ENCODE results near the gene ARHGAP26.
A peak's percentile ranks its signal among the peaks of the same experiment; 100 is the strongest.

Gene ARHGAP26

DNA sequence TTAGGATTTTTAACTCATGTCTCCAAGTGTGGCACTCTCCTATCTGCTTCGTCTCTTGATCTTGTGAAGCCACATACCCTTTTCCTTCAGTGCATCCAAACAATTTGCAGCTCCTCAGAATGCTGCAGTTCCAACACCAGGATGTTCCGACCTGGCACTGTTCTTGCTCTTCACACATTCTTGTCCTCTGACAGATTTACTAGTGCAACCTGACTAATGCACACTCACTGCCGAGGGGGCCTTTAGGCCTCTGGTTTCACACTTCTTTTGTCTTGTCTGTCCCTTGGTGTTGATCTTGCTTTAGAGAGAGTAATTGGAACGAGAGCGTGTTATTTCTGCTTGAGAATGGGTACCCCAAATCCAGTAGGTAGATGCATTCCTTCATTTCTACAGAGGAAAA, 15.0 kb downstream of the ARHGAP26 start:
- DNase-seq (ENCODE audit: low spot score): no peak

DNA sequence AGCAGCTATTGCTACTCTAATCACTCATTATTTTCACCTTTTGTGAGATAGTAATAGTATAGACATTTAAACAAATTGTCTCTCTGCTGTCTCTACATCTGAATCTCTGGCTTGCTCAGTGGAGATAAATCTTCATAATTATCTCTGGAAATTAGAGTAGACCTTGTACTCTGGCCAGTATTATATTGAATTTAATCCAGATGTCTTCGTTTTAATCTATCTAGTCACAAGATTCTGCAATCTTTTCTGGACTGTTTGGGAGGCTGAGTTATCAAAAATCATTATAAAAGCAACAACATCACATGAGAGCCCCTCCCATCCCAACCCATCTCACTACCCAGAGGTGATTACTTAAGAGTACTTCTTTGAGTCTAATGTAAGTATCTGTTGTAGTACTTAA, 19.0 kb downstream of the ARHGAP26 start:
- no peak for DNase-seq (ENCODE audit: low spot score)

DNA sequence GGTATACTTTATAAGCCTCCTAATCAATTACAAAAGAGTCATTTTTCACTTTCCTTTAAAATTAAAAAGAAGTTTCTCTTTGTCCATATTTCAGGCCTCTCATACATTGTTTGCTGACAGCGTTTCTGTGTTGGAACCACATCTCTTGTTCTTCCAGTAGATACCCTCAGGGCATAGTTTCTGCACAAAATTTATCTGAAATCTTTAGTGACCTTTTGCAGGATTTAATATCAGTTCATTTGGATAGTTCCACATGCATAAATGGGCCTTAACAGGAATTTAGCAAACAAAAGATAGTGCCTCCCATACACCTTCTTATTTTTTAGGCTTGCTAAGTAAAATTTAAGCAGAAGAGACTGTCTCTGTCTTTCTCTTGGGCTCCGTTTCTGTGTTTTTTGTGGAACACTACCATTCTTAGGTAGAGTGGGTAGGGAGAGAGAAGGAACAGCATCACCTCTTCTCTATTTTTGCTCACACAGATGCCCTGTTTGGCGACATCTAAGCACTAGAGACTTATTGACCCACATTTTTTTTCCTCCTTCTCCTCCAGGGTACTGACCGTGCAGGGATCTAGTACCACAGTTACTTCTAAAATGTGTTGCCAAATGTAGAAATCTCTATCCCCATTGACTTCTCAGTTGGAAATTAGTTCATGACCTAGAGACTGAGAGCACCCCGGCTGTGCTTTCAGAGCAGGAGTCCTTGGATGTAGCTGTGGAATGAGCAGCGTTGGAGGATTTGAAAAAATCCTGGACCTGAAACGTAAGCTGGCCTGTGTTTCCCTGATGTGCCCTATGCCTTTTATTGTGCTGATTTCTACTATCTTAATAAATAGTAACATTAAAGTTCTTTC, 22.1 kb downstream of the ARHGAP26 start:
- no peak for DNase-seq (ENCODE audit: low spot score)

DNA sequence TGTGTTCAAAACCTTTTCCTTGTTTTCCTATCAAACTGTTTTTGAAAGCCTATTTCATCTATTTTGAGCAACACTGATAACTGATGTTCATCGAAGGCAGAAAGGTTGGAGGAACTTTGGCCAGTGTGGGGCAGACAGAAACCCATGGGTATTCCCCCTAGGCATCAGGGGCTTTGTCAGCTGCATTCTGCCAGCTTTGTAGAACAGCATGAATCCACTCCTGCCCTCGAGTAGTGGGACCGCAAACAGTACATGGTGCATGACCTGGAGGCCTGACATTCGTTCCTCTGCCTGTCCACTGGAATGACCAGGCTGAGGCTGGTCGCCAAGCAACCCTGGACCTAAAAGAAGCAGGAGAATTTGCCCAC, 22.7 kb downstream of the ARHGAP26 start:
- no peak for DNase-seq (ENCODE audit: low spot score)

DNA sequence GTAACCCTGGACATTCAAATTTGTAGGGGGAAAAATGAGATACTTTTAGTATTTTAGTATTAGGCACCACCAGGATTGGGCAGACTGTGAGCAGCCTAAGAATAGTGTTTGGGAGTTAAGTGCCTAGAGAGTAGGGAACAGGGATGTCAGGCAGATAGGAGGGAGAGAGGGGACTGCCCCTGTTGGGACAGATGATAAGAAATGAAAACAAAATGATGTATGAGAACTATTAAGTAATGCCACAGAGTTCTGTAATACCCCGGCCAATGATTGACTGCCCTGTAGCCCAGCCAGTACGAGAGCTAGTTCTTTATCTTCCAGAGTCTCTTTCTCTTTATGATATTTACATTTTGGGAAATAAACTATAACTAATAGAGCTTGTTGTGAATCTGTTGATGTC, 24.4 kb downstream of the ARHGAP26 start:
- DNase-seq (ENCODE audit: low spot score): no peak

DNA sequence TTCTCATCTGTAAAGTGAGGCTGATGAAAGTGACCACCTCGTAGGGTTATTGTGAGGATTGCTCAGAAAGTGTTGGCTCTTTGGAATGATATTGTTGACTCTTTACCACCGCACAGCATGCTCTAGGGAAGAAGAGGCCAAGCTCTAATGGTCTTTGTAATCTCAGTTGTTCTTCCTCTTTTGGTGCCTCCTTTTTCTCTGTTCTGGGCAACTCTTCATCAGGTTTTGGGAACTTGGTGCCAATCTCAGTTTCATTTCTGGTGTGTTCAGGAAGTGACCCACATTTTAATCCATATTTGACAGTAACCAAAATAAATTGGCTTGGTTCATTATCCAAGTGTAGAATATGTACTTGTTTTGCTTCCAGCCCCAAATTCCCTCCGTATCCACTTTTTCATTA, 25.1 kb downstream of the ARHGAP26 start:
- DNase-seq (ENCODE audit: low spot score): no peak

DNA sequence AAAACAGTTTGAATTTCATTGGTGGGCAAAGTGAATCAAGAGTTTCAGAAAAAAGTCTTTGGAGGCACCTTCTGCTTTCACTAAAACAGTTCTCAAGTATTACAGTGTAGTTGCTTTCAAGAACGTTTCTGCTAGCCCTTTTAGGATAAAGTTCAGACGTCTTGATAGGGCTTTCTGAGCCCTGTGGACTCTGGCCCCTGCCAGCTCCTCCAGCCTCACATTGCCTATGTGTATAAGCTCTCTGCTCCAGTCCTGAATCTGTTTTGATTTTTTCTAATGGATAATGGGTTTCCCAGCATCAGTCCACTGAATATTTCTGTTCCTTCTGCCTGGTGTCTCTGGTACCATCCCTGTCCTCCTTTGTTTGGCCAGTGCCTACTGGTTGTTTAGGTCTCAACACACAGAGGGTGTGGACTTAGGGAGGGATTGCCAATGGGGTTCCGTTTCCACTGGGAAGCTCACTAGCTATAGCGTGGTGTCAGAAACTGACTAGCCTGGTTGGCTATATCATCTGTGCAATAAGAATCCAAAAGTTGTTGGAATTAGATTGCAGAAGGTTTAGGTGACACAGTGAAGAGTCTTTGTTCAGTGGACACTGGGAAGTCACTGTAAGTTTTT, 26.4 kb downstream of the ARHGAP26 start:
- DNase-seq (ENCODE audit: low spot score): no peak

DNA sequence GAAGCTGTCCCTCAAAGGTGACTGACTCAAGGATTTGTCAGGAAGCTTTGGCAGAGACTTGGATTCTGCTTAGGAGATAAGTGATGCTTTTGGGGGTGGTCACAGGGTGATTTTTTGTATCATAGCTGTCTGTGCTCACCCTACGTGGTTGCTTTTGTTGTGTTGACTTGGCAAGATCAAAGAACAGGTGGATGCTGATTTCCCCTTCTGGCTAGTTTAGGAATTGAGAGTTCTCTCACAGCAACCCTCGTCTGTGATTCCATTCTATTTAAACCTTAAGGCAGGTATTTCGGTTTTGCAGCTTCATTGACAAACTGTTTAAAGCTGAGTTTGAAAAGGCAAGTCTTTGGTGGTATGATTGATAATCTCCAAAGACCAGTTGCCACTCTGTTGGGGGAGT, 27.2 kb downstream of the ARHGAP26 start:
- DNase-seq (ENCODE audit: low spot score): no peak

DNA sequence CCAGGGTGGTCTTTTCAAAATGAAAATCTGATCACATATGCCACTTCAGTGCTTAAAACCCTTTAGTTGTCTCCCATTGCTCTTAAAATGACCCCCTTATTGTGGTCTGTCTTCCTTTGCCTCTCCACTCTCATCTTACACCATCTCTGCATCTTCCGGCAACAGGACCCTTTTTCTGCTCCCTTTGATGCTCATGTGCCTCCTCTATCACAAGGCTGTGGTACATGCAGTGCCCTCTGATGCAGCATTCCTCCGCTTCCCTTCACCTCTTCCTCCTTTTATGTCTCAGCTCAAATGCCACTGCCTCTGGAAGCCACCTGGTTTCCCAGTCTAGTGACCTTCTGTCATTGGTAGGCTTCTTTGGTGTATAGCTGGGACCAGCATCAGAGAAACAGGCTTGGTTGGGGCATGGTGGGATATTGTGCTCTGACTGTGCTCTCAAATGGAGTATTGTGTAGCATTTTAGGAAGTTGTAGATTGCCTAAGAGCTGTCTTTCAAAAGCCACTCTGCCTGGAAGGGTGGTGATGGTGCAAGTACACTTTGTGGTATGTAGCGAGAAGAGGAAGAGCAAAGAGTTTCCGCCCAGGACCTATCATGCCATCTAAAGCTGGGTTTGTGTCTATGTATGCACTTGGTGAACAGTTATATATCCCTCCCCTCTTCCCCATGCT, 28.1 kb downstream of the ARHGAP26 start:
- no peak for DNase-seq (ENCODE audit: low spot score)

DNA sequence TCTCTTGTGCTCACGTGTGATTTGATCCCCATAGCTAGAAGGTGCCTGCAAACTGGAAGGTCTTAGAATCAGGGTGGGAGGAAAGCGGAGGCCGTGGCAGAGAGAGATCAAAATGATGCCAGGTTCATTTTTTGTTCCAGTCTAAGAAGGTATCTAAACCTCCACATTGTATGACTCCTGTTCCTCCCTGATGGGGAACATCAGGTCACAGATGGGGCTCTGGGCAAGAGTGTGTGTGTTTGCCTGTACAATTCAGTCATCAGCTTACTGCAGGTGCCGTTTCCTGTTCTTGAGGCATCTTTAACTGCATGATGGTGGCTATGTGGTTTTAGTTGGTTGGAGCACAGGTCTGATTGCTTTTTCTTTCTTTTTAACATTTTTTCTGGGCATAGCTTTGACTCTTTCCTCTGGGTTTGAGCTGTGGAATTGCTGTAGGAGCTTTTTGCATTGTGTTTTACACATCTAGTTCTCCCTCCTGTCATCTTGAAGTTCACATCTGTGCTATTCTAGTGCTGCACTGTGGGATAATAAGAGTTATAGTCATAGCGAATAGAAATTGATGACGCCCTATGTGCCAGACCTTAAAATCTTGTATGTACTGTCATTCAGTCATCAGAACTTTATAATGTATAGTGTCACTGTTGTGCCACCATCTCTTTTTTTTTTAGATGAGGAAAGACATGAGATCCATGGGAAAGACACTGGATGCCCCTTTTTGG, 30.8 kb downstream of the ARHGAP26 start:
- DNase-seq (ENCODE audit: low spot score): no peak

DNA sequence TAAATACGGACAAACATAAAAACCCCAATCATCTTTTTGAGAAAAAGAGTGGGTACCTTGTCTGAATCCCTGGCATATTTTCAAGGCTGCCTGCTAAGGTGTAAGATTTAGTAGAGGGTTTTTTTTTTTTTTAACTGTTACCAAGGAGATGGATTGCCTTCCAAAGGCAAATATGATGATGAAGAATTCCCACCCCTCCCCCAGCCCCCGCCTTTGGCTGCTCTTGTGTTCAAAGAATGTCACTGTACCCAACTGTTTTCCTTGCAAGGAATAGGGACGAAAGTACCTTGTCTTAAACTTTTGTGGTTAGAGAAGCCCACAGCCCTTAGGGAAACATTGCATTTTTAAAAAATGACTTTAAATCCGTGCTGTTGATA, 31.3 kb downstream of the ARHGAP26 start:
- DNase-seq (ENCODE audit: low spot score): no peak

DNA sequence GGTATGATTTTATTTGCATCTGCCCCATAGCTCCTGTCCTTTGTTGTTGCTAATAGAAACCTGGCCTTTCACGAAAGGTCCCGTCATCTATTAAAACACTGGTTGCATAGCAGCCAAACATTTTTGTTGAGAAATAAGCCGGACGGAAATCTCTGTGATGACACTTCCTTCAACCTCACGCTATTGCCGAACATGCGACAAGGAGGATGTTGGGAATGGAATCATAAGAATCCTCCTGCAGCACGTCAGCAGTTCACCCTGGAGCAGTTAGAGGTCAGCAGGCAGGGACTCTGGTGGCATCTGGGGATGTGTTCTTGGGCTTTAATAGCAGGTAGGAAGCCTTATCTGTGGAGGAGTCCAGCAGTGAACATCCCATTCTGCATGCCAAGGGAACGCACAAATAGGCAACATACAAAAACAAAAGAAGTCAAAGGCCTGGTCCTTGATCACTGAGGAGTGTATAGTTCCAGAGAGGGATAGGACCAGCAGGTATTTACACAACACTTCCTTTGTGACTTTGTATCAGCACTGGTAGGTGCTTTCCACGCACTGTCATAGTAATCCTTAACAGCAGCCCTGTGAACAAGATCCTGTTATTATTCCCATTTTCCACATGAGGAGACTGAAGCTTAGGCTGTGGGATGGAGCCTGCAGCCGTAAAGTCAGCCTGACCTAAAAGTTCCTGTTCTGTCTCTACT, 33.4 kb downstream of the ARHGAP26 start:
- peak; percentile 39 for DNase-seq (ENCODE audit: low spot score)

DNA sequence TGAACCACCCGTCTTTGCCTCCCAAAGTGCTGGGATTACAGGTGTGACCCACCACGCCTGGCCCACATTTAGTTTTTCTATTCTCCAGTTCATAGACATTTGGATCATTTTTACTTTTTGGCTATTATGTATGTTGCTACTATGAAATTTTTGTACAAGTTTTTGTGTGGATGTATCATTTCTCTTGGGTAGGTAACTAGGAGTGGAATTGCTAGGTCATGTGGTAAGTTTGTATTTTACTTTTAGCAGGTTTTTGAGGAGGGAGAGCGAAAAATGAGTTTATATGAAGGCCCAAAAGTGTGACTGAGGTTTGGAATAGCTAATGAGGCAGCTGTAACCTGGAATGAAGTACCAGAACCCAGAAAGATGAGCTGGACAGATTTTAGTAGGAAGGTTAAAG, 35.2 kb downstream of the ARHGAP26 start:
- no peak for DNase-seq (ENCODE audit: low spot score)

DNA sequence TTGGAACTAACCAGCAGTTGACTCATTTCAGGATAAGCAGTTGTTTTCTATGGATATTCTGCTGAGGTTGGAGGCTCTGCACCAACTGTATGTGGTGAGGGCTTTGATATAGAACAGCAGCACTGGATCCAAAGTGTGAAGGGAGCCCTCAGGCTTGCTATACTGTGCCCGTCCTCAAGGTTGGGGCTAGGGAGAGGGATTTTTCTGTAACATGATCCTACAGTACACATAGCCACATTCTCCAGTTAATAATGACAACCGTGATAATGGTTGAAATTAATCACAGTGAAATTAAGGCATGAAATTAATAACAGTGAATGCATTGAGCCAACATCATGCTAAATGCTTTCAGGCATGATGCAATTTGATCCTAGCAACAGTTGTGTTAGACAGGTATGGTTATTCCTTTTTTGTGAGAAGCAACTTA, 36.7 kb downstream of the ARHGAP26 start:
- no peak for DNase-seq (ENCODE audit: low spot score)

DNA sequence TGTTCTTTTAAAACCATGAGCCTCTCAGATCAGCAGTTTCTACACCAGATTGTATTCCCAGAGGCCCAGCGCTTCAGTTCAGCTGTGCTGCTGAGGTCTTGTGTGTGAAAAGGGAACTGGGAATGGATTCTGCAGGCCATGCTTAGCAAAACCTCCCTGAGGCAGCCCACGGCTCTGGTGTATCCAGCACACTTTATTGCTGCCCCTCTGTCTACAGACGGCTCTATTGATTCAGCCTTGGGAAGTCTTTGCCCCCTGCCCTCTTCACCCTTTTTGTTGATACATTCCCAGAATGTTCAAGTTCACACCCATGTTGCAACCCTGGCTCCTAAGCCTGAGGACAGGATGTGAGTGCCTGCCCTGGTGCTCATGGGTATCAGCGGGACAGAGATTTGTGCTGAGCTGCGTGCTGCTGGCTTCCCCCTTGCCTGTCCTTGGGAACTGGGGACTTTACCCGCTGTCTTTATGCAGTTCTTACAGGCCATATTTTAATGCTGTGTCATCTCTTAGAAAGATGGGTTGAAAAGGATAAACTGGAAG, 37.3 kb downstream of the ARHGAP26 start:
- no peak for DNase-seq (ENCODE audit: low spot score)

DNA sequence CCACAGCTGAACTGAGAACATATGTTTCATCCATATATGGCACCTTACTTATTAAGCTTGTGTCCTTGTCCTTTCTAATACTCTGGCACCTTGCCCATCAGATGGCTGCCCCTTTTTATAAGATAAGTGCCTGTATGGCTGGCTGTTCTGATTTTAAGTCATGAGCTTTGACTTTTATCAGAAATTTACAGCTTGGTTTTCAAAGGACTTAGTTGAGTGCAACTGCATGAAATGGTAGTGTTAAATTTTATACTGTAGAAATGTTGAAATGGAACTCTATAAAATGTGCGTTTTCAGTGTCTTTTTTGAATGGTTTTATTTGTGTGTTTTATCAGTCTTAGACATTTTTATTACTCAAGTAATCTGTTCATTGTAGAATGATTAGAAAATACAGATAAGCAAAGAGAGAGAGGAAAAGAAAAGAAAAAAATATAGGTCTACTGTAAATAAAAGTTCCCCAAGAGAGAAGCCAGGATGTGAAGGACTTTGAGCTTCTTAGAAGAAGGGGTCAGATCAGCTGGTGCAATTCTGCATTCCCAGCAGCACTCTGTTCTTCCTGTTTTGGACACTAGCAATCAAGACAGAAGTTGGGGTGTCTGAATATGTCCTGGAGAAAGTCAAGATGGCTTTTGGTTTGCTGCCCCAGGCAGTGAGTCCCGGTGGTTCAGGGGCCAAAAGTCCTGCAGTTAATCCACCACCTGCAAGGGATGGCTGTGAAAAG, 38.9 kb downstream of the ARHGAP26 start:
- DNase-seq (ENCODE audit: low spot score): no peak

DNA sequence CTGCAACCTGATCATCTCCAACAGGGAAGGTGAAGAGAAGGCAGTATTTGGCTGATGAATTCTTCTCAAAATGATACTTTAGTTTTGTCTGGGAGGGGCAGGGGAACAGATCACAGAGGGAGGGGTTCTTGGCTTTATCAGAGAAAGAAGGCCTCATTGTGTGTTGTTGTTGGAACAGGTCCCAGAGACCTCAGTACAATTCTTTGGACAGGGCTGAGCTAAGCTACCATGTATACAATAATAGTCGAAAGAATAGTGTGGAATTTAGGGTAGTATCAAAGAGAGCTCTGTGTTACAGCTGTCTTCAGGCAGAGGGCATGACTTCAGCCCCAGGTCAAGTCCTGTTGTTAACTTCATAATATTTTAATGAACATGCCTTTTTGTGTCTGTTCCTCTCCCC, 39.9 kb downstream of the ARHGAP26 start:
- DNase-seq (ENCODE audit: low spot score): no peak

DNA sequence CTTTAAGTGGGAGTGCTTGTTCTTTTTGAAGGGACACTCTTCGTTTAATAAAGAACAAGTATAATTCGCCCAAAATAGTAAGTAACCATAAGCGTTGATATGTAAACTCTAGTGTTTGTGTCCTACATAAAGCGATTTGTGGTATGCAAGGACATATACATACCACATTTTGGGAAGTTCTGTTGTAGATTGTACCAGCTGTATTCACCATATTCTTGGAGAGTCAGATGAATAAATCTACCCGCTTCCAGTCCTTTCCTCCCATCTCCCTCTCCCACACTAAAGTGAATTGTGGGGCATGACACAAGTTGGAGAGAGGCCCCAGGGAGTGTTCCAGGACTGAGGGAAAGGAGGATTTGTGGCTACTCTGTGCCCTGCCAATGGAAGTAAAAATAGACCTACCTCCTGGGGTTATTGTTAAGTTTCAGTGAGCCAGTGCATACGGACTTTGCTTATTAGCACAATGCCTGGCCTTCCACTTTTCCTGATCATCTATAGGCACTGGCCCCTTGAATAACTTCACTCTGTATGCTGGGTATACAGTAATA, 40.6 kb downstream of the ARHGAP26 start:
- DNase-seq (ENCODE audit: low spot score): no peak

DNA sequence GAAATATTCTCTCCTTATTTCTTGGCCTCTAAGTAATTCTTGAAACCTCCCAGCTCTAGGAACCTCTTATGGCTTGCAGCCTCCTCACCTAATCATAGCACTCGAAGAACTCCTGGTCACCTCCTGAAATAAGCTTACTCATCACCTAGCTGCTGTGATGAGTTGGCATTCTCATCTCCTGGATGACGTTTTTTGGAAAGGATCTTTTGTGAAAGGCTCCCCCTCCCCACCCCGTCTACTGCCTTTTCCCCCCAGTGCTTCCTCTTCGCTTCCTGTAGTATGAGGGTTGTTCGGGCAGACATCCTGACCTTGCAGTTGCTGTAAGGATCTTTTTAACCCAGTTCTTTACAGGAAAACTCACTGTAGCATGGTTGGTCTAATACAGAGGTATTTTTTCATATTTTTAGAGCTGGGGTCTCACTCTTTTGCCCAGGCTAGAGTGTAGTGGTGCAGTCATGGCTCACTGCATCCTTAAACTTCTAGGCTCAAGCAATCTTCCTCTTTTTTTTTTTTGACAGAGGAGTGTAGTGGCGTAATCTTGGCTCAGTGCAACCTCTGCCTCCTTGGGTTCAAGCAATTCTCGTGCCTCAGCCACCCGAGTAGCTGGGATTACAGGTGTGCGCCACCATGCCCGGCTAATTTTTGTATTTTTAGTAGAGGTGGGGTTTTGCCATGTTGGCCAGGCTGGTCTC, 41.8 kb downstream of the ARHGAP26 start:
- no peak for DNase-seq (ENCODE audit: low spot score)

DNA sequence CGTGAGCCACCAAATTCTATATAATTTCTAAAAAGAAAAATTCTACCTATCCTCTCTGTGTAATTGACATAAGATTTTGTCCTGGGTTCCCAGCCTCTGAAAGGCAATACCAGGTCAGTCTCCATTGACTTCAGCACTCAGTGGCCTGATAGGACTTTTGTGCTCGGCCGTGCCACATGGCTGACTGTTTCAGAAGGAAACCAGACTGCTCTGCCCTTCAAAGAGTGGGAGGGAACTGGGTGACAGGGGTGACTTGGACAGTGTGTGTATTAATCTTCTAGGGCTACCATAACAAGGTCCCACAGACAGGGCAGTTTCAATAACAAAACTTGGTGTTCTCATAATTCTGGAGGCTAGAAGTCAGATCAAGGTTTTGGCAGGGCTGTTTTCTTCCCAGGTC, 43.0 kb downstream of the ARHGAP26 start:
- no peak for DNase-seq (ENCODE audit: low spot score)
